OCI-LY7 (cell line): ENCODE results near the gene BNC1. TPM values are rescaled to one million over a fixed set of nuclear protein-coding genes. Genes with fewer than 3 reads are reported as not detected.

Source experiments
- BruUV-seq: library from RNA; stranded (reverse); fragments of 400-500 nt; replicated peaks from 2 replicates; lab custom pipeline; 2021; lab: Mats Ljungman, UMichigan
- CTCF ChIA-PET: fragments of 300-600 bp; sonication (Branson Sonifier 250); formaldehyde crosslinking; loops from one replicate; lab custom pipeline; 2022; ENCODE audit warnings: antibody characterized with exemption; ENCODE audit not compliant: unreplicated experiment; lab: Charles Lee
- POLR2A ChIA-PET: fragments of 300-600 bp; sonication (Branson Sonifier 250); formaldehyde crosslinking; loops from one replicate; lab custom pipeline; 2022; ENCODE audit warnings: antibody characterized with exemption; lab: Charles Lee
- DNase-seq: peaks from one replicate; pipeline ENCODE4 v3.0.0-alpha.2; 2015; ENCODE audit warnings: low spot score
- H2AFZ ChIP-seq: fragments of 200-600 bp; sonication (generic), shearing (Covaris generic); 2 replicates; pipeline ENCODE4 v1.6.1; 2014; ENCODE audit warnings: mild to moderate bottlenecking, antibody characterized with exemption, low read length, moderate library complexity
- H3K27ac ChIP-seq: fragments of 200-600 bp; sonication (generic); 2 replicates; pipeline ENCODE4 v1.5.1; 2014; ENCODE audit warnings: mixed run types, low read depth, mild to moderate bottlenecking, moderate library complexity, low read length, inconsistent platforms; ENCODE audit not compliant: poor library complexity, severe bottlenecking
- H3K36me3 ChIP-seq: fragments of 200-600 bp; sonication (generic); 2 replicates; pipeline ENCODE4 v1.6.1; 2014; ENCODE audit warnings: mild to moderate bottlenecking, antibody characterized with exemption, low read length, moderate library complexity, mixed read lengths; ENCODE audit not compliant: insufficient read depth
- H3K4me1 ChIP-seq: fragments of 200-600 bp; sonication (generic); 2 replicates; pipeline ENCODE4 v1.5.1; 2014; ENCODE audit warnings: mild to moderate bottlenecking, low read length; ENCODE audit not compliant: insufficient read depth, poor library complexity, severe bottlenecking
- H3K4me2 ChIP-seq: fragments of 200-600 bp; sonication (generic); 2 replicates; pipeline ENCODE4 v1.6.1; 2014; ENCODE audit warnings: mild to moderate bottlenecking, low read length
- H3K4me3 ChIP-seq: fragments of 200-600 bp; sonication (generic); 2 replicates; pipeline ENCODE4 v1.5.1; 2014; ENCODE audit warnings: mild to moderate bottlenecking, low read depth, low read length; ENCODE audit not compliant: poor library complexity, severe bottlenecking
- H3K79me2 ChIP-seq: fragments of 200-600 bp; sonication (generic); 2 replicates; pipeline ENCODE4 v1.6.1; 2016; ENCODE audit warnings: low read depth, mild to moderate bottlenecking, low read length, moderate library complexity, mixed read lengths; ENCODE audit not compliant: insufficient read depth
- H3K9me2 ChIP-seq: fragments of 200-600 bp; sonication (generic); 2 replicates; pipeline ENCODE4 v1.6.1; 2016; ENCODE audit warnings: mild to moderate bottlenecking, low read length, mixed read lengths; ENCODE audit not compliant: insufficient read depth
- H3K9me3 ChIP-seq: fragments of 200-600 bp; sonication (generic); 2 replicates; pipeline ENCODE4 v1.6.1; 2014; ENCODE audit warnings: mild to moderate bottlenecking, mixed run types, low read length, mixed read lengths
- H4K20me1 ChIP-seq: fragments of 200-600 bp; sonication (generic); 2 replicates; pipeline ENCODE4 v1.6.1; 2014; ENCODE audit warnings: mild to moderate bottlenecking, antibody characterized with exemption, low read length, moderate library complexity, mixed read lengths; ENCODE audit not compliant: insufficient read depth
- CTCF ChIP-seq: fragments of 200-600 bp; sonication (generic); conservative IDR thresholded peaks from 2 replicates; pipeline ENCODE4 v1.5.1; 2014; ENCODE audit warnings: mild to moderate bottlenecking, antibody characterized with exemption, low read length, moderate library complexity, mixed read lengths
- EZH2phosphoT487 ChIP-seq: fragments of 200-600 bp; sonication (generic); IDR thresholded peaks from 2 replicates; pipeline ENCODE4 v1.6.1; 2018; ENCODE audit warnings: low read depth, borderline replicate concordance, mild to moderate bottlenecking, mixed run types, antibody characterized with exemption, low read length, moderate library complexity, mixed read lengths
- intact Hi-C: fragments of 100-400 bp; cut with micrococcal nuclease; formaldehyde crosslinking; loops from one replicate; pipeline ENCODE4 v1.10.0; 2022; ENCODE audit not compliant: unreplicated experiment
- total RNA-seq, 2 experiments: library from RNA; depleted of rRNA in 1 of 2; stranded (reverse); fragments of >200 nt in 1 of 2; shearing (Covaris generic) in 1 of 2; gene quantifications; 2 replicates each; pipeline ENCODE4 v1.2.3, GENCODE V29; 2014 to 2022

Gene BNC1
- total RNA-seq, 2 experiments from 2014 or later, result not detected

- CTCF ChIA-PET, result no interaction called here
- POLR2A ChIA-PET, result no interaction called here
- intact Hi-C loops, result no loop called here
- H3K36me3 ChIP-seq, result no peaks in the 10 kb centered on the region
- no peak for DNase-seq
- H3K4me1 ChIP-seq, result no peaks in the 10 kb centered on the region
- no peaks in the 10 kb centered on the region for H3K9me3 ChIP-seq
- BruUV-seq, result no TSS peak
- no peak overlapping the region for H3K27ac ChIP-seq
- H4K20me1 ChIP-seq, result no peaks in the 10 kb centered on the region
- H3K4me3 ChIP-seq, result no peak overlapping the region
- no peaks in the 10 kb centered on the region for H3K9me2 ChIP-seq
- no peak overlapping the region for H3K4me2 ChIP-seq
- no peaks in the 10 kb centered on the region for H3K79me2 ChIP-seq
- no peak overlapping the region for H2AFZ ChIP-seq
- TF ChIP-seq CTCF (no peak), EZH2phosphoT487 (no peak)
Observed at GRCh38 chr15:83310521-83311456, 26.3 kb upstream of the BNC1 start.

GRCh38 chr15:83308671-83309070 is 24.2 kb upstream of the BNC1 start:
- no peak overlapping the region for H3K27ac ChIP-seq
- POLR2A ChIA-PET, result interaction anchor here (0.7 kb wide), 1 partner anchor 287 kb away, joined by 4 read pairs; no protein-coding TSS in a partner anchor
- no peak overlapping the region for H3K4me3 ChIP-seq
- H3K4me2 ChIP-seq, result no peak overlapping the region
- no TSS peak for BruUV-seq
- TF ChIP-seq CTCF (no peak), EZH2phosphoT487 (no peak)
- no peaks in the 10 kb centered on the region for H3K9me3 ChIP-seq
- H3K36me3 ChIP-seq, result no peaks in the 10 kb centered on the region
- H3K9me2 ChIP-seq, result no peaks in the 10 kb centered on the region
- H4K20me1 ChIP-seq, result no peaks in the 10 kb centered on the region
- intact Hi-C loops, result no loop called here
- CTCF ChIA-PET, result no interaction called here
- DNase-seq, result no peak
- no peak overlapping the region for H2AFZ ChIP-seq
- no peaks in the 10 kb centered on the region for H3K79me2 ChIP-seq
- no peaks in the 10 kb centered on the region for H3K4me1 ChIP-seq

GRCh38 chr15:83306561-83306960 is 22.1 kb upstream of the BNC1 start:
- BruUV-seq, result no TSS peak
- H3K27ac ChIP-seq, result no peak overlapping the region
- ChIA-PET CTCF (no interaction called here), POLR2A (no interaction called here)
- no peaks in the 10 kb centered on the region for H3K9me2 ChIP-seq
- no peaks in the 10 kb centered on the region for H3K36me3 ChIP-seq
- no peak for DNase-seq
- intact Hi-C loops, result loop anchor here (2.0 kb wide), 1 partner anchor 62 kb away; no protein-coding TSS in a partner anchor
- no peaks in the 10 kb centered on the region for H4K20me1 ChIP-seq
- TF ChIP-seq CTCF (no peak), EZH2phosphoT487 (no peak)
- no peaks in the 10 kb centered on the region for H3K9me3 ChIP-seq
- no peaks in the 10 kb centered on the region for H3K4me1 ChIP-seq
- H3K4me2 ChIP-seq, result no peak overlapping the region
- H2AFZ ChIP-seq, result no peak overlapping the region
- no peaks in the 10 kb centered on the region for H3K79me2 ChIP-seq
- H3K4me3 ChIP-seq, result no peak overlapping the region
